Lower lobe of right lung (tissue), 2 donors: ENCODE data around the gene FAM131B. TPM values are rescaled to one million over a fixed set of nuclear protein-coding genes. Genes with fewer than 3 reads are reported as not detected.

ENCODE experiments used
- ATAC-seq, 2 donors: fragments of 200-7000 bp; cut with Tn5 transposase; one replicate each; pipeline ENCODE4 v1.9.1; 2020 to 2022; ENCODE audit warnings: mild to moderate bottlenecking in 2 of 2, moderate library complexity in 2 of 2
- DNase-seq: peaks from one replicate; pipeline ENCODE4 v3.0.0-alpha.2; 2020
- H3K27ac ChIP-seq: fragments of 200-600 bp; one replicate; pipeline ENCODE4 v1.8.0; 2022
- H3K27me3 ChIP-seq: fragments of 200-600 bp; one replicate; pipeline ENCODE4 v1.8.0; 2022; ENCODE audit warnings: low read depth
- H3K36me3 ChIP-seq: fragments of 200-600 bp; one replicate; pipeline ENCODE4 v1.8.0; 2022; ENCODE audit warnings: mild to moderate bottlenecking
- H3K4me1 ChIP-seq: fragments of 200-600 bp; one replicate; pipeline ENCODE4 v1.8.0; 2022
- H3K4me3 ChIP-seq: fragments of 200-600 bp; one replicate; pipeline ENCODE4 v1.8.0; 2022; ENCODE audit warnings: mild to moderate bottlenecking
- H3K9me3 ChIP-seq: fragments of 200-600 bp; one replicate; pipeline ENCODE4 v1.8.0; 2022
- CTCF ChIP-seq: fragments of 200-600 bp; IDR thresholded peaks from one replicate; pipeline ENCODE4 v1.8.0; 2022; ENCODE audit warnings: antibody characterized with exemption, mild to moderate bottlenecking
- intact Hi-C: fragments of 100-400 bp; cut with DNase I; formaldehyde crosslinking; loops from one replicate; pipeline ENCODE4 v1.11.0; 2022
- microRNA-seq: library from miRNA; unstranded; fragments of <30 nt; microRNA quantifications from one replicate; pipeline ENCODE4 v1.2.0, GENCODE V29; 2020; ENCODE audit warnings: borderline number of aligned reads
- total RNA-seq: library from RNA; stranded (reverse); fragmentation: NEBNext Ultra II Directional; extraction: Animal tissue kit (Norgen Biotek cat#: 25700); gene quantifications from one replicate; pipeline ENCODE4 v1.2.1, GENCODE V29; 2021
- donor health status: DM: no; HTN: yes; CAD: no; lungs with severe emphysema.

FAM131B gene
- total RNA-seq, 1 donor from 2014 or later: 0.53 TPM

- TF ChIP-seq CTCF: no peak
Measured at GRCh38 chr7:143308632-143309031, 53.9 kb downstream of the FAM131B start.

GRCh38 chr7:143305423-143306070 is 57.0 kb downstream of the FAM131B start:
- intact Hi-C loops: loop anchor here (5.0 kb wide), 1 partner anchor 63 kb away; no protein-coding TSS in a partner anchor
- Histone ChIP-seq H3K27ac (no peak overlapping the region), H3K9me3 (no peaks in the 10 kb centered on the region), H3K27me3 (no peaks in the 10 kb centered on the region), H3K4me3 (no peak overlapping the region), H3K4me1 (peaks cover 18% of the 10 kb centered on the region), H3K36me3 (peaks cover 79% of the 10 kb centered on the region)
- peak; percentile 86 for DNase-seq
- ATAC-seq: peak; percentile 70 to 74
- TF ChIP-seq CTCF: peak; percentile 75

More at GRCh38 chr7:143308632-143309031, 53.9 kb downstream of the FAM131B start:
- DNase-seq (no peak), ATAC-seq (no peak)
- Histone ChIP-seq H3K4me1 (no peaks in the 10 kb centered on the region), H3K27me3 (no peaks in the 10 kb centered on the region), H3K4me3 (no peak overlapping the region), H3K27ac (no peak overlapping the region), H3K9me3 (no peaks in the 10 kb centered on the region), H3K36me3 (peaks cover 48% of the 10 kb centered on the region)
- intact Hi-C loops: loop anchor here (5.0 kb wide), 1 partner anchor 66 kb away; no protein-coding TSS in a partner anchor

GRCh38 chr7:143304938-143305337 is 57.6 kb downstream of the FAM131B start:
- Histone ChIP-seq H3K27ac (no peak overlapping the region), H3K4me3 (no peak overlapping the region), H3K27me3 (no peaks in the 10 kb centered on the region), H3K36me3 (peaks cover 85% of the 10 kb centered on the region), H3K4me1 (peaks cover 24% of the 10 kb centered on the region), H3K9me3 (no peaks in the 10 kb centered on the region)
- TF ChIP-seq CTCF: no peak
- DNase-seq: no peak
- no peak for ATAC-seq
- intact Hi-C loops: loop anchor here (5.0 kb wide), 1 partner anchor 63 kb away; no protein-coding TSS in a partner anchor

GRCh38 chr7:143303733-143304132 is 58.8 kb downstream of the FAM131B start:
- H3K27me3 ChIP-seq: no peaks in the 10 kb centered on the region
- H3K4me1 ChIP-seq: peaks cover 26% of the 10 kb centered on the region
- no peak for ATAC-seq
- H3K27ac ChIP-seq: no peak overlapping the region
- intact Hi-C loops: no loop called here
- H3K9me3 ChIP-seq: no peaks in the 10 kb centered on the region
- H3K36me3 ChIP-seq: peaks cover 97% of the 10 kb centered on the region
- H3K4me3 ChIP-seq: no peak overlapping the region
- no peak for TF ChIP-seq CTCF
- no peak for DNase-seq

Small RNAs within 50 kb of the gene (microRNA-seq; reads per million reads assigned to microRNA genes)
- not detected for gene MIR6892

Other genes with a start within 250 kb of the FAM131B start
- gene PIP, start 230.6 kb downstream of the FAM131B start, total RNA-seq: 12.6 TPM
- not detected for gene TAS2R39, start 179.3 kb downstream of the FAM131B start, total RNA-seq
- not detected for gene TAS2R40, start 140.7 kb downstream of the FAM131B start, total RNA-seq
- gene GSTK1, start 99.3 kb downstream of the FAM131B start, total RNA-seq: 152 TPM
- gene TMEM139, start 77.8 kb downstream of the FAM131B start, total RNA-seq: 25.9 TPM
- gene CASP2, start 74.4 kb downstream of the FAM131B start, total RNA-seq: 33.7 TPM
- not detected for gene CLCN1, start 46.6 kb downstream of the FAM131B start, total RNA-seq
- gene ZYX, start 18.6 kb upstream of the FAM131B start, total RNA-seq: 231 TPM
- gene EPHA1, start 46.1 kb upstream of the FAM131B start, total RNA-seq: 9.0 TPM
- not detected for gene TAS2R60, start 80.7 kb upstream of the FAM131B start, total RNA-seq
- gene TAS2R41, start 115.2 kb upstream of the FAM131B start, total RNA-seq: not detected
- gene CTAGE15, start 209.1 kb upstream of the FAM131B start, total RNA-seq: 0.95 TPM